Adipose tissue (tissue), 3 donors: ENCODE data around the gene APOA5. TPM values are rescaled to one million over a fixed set of nuclear protein-coding genes. Genes with fewer than 3 reads are reported as not detected.
"Not testable (repeated sequence)": the region's sequence is repeated elsewhere in the genome, so short reads cannot be mapped to it uniquely, and the experiment has no call there.

Source experiments
- H3K27ac ChIP-seq: one replicate; pipeline ENCODE4 v1.5.1; 2013; ENCODE audit warnings: low read depth, low read length
- WGBS, 3 donors: extraction: QIAGEN DNeasy Blood & Tissue Kit; methylation state at CpG; one replicate each; pipeline ENCODE4 v1.1.7; 2013; 5-methylcytosine and 5-hydroxymethylcytosine counted together
- polyA plus RNA-seq, 3 donors: library from polyadenylated mRNA; stranded (reverse); fragments of 200-250 nt; gene quantifications; one replicate each; pipeline ENCODE4 v1.2.3, GENCODE V29; 2013
- donor health status: healthy with polysubstance abuse.
- donor health status: Bipolar disorder and iron deficiency.
- donor health status: healthy.

Gene APOA5
- polyA plus RNA-seq, 3 donors = 4.7 TPM; not detected in 2

GRCh38 chr11:116808262-116809175 lies 16.8 kb upstream of the APOA5 start:
- no peak overlapping the region for H3K27ac ChIP-seq
- WGBS, 3 donors = 32 to 87% (median 82%) methylated on average over 14 of the region's 14 CpGs

GRCh38 chr11:116807601-116808261 lies 16.1 kb upstream of the APOA5 start:
- 67 to 93% (median 90%) methylated on average over 6 of the region's 6 CpGs for WGBS, 3 donors
- no peak overlapping the region for H3K27ac ChIP-seq

- WGBS, 3 donors = 60 to 65% (median 62%) methylated on average over 3 of the region's 3 CpGs
Measured at GRCh38 chr11:116804001-116804400, 12.3 kb upstream of the APOA5 start.

GRCh38 chr11:116801662-116802061 lies 10.0 kb upstream of the APOA5 start:
- H3K27ac ChIP-seq = not testable (repeated sequence)

More at GRCh38 chr11:116804001-116804400, 12.3 kb upstream of the APOA5 start:
- no peak overlapping the region for H3K27ac ChIP-seq

- WGBS, 3 donors = 89 to 100% (median 92%) methylated on average over 2 of the region's 2 CpGs
- no peak overlapping the region for H3K27ac ChIP-seq
Measured at GRCh38 chr11:116800610-116801009, 8.9 kb upstream of the APOA5 start.

GRCh38 chr11:116798368-116798767 lies 6.7 kb upstream of the APOA5 start:
- WGBS, 3 donors = 80 to 89% (median 81%) methylated on average over 5 of the region's 5 CpGs
- H3K27ac ChIP-seq = no peak overlapping the region

- no peak overlapping the region for H3K27ac ChIP-seq
- WGBS, 3 donors = 59 to 90% (median 88%) methylated on average over 5 of the region's 5 CpGs
Measured at GRCh38 chr11:116797816-116798215, 6.1 kb upstream of the APOA5 start.

GRCh38 chr11:116796548-116796947 lies 4.9 kb upstream of the APOA5 start:
- WGBS, 3 donors = 66 to 86% (median 72%) methylated on average over 1 of the region's 1 CpG
- no peak overlapping the region for H3K27ac ChIP-seq

- 78 to 91% (median 82%) methylated on average over 2 of the region's 2 CpGs for WGBS, 3 donors
- H3K27ac ChIP-seq = no peak overlapping the region
Measured at GRCh38 chr11:116794851-116795250, 3.2 kb upstream of the APOA5 start.

GRCh38 chr11:116793772-116794097 lies 2.1 kb upstream of the APOA5 start:
- H3K27ac ChIP-seq = no peak overlapping the region
- 91 to 95% (median 92%) methylated on average over 1 of the region's 1 CpG for WGBS, 3 donors

GRCh38 chr11:116792869-116793771 lies 1.4 kb upstream of the APOA5 start:
- no peak overlapping the region for H3K27ac ChIP-seq
- WGBS, 3 donors = 71 to 83% (median 73%) methylated on average over 8 of the region's 8 CpGs

GRCh38 chr11:116792144-116792868 lies 627 bp upstream of the APOA5 start:
- WGBS, 3 donors = 64 to 81% (median 72%) methylated on average over 8 of the region's 8 CpGs
- no peak overlapping the region for H3K27ac ChIP-seq

GRCh38 chr11:116791002-116791812 lies 472 bp downstream of the APOA5 start:
- no peak overlapping the region for H3K27ac ChIP-seq
- WGBS, 3 donors = 23 to 28% (median 25%) methylated on average over 31 of the region's 31 CpGs

GRCh38 chr11:116790167-116791001 lies 1.3 kb downstream of the APOA5 start:
- H3K27ac ChIP-seq = no peak overlapping the region
- 83 to 88% (median 87%) methylated on average over 50 to 53 of the region's 53 CpGs for WGBS, 3 donors

- H3K27ac ChIP-seq = no peak overlapping the region
- WGBS, 3 donors = 77 to 92% (median 90%) methylated on average over 4 of the region's 4 CpGs
Measured at GRCh38 chr11:116788975-116789374, 2.7 kb downstream of the APOA5 start.

GRCh38 chr11:116788534-116788933 lies 3.1 kb downstream of the APOA5 start:
- no peak overlapping the region for H3K27ac ChIP-seq
- WGBS, 3 donors = 56 to 61% (median 58%) methylated on average over 4 of the region's 4 CpGs
